Right atrium auricular region (tissue), 2 donors: ENCODE results near the gene PPP1R9B. TPM values are rescaled to one million over a fixed set of nuclear protein-coding genes. Genes with fewer than 3 reads are reported as not detected.

Experiments
- DNase-seq: peaks from one replicate; pipeline ENCODE4 v3.0.0-alpha.2; 2019; ENCODE audit warnings: low spot score
- H3K27ac ChIP-seq, 2 donors: fragments of 200-600 bp; sonication (generic); 1 replicate in 1 of 2; 2 replicates in 1 of 2; pipeline ENCODE4 v1.5.1; 2016 to 2019
- H3K27me3 ChIP-seq, 2 donors: fragments of 200-600 bp; sonication (generic); one replicate each; pipeline versions ENCODE4 v1.5.1 to v1.6.0; 2017 to 2019
- H3K36me3 ChIP-seq: fragments of 200-600 bp; sonication (generic); one replicate; pipeline ENCODE4 v1.5.1; 2016
- H3K4me1 ChIP-seq, 2 donors: fragments of 200-600 bp; sonication (generic); one replicate each; pipeline versions ENCODE4 v1.5.1 to v1.6.0; 2017 to 2019
- H3K4me3 ChIP-seq, 2 donors: fragments of 200-600 bp; sonication (generic); 1 replicate in 1 of 2; 2 replicates in 1 of 2; pipeline ENCODE4 v1.5.1; 2017 to 2019; ENCODE audit warnings: mild to moderate bottlenecking in 1 of 2, moderate library complexity in 1 of 2
- H3K9me3 ChIP-seq, 2 donors: fragments of 200-600 bp; sonication (generic); one replicate each; pipeline ENCODE4 v1.5.1; 2019
- CTCF ChIP-seq, 2 donors: fragments of 200-600 bp; sonication (generic); IDR thresholded peaks; one replicate each; pipeline ENCODE4 v1.5.1; 2019; ENCODE audit warnings: antibody characterized with exemption in 2 of 2
- total RNA-seq, 2 donors: library from RNA; depleted of rRNA; stranded (reverse); fragments of >200 nt; gene quantifications; one replicate each; pipeline ENCODE4 v1.1.0, GENCODE V29; 2016

The PPP1R9B gene
- total RNA-seq, 2 donors from 2014 or later, result 16.9 to 24.2 TPM

DNA sequence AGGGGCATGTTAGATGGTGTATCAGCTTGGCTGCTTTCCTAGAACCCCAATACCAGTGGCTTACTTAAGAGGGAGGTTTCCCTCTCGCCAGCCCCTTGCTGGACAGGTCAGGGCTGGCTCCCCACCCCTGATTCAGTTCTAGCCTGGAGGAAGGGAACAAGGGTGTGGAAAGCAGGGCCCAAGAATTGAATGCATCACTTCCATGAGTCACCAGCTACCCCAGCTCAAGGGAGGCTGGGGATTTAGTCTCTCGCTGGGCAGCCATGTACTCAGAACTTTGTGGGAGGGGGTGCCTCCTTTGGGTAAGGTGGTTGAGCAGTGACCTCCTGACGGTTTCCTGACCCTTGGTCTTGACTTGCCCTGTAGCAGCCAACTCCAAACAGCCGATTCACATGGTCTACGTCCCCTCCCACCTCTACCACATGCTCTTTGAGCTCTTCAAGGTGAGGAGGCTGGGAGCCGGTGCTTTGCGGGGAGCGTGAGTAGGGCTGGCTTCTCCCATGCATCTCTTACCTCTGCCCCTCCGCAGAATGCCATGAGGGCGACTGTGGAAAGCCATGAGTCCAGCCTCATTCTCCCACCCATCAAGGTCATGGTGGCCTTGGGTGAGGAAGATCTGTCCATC is 42.6 kb downstream of the PPP1R9B start:
- H3K27me3 ChIP-seq, result no peaks in the 10 kb centered on the region
- H3K9me3 ChIP-seq, result no peaks in the 10 kb centered on the region
- no peak for DNase-seq
- H3K27ac ChIP-seq, result peak overlapping the region; percentile 94 to 100
- no peak for TF ChIP-seq CTCF (IDR thresholded peaks at IDR 0.05)
- no peak overlapping the region for H3K4me3 ChIP-seq
- H3K4me1 ChIP-seq, result peaks cover 0 to 40% of the 10 kb centered on the region in 2 donors
- peaks cover 62% of the 10 kb centered on the region for H3K36me3 ChIP-seq

GRCh38 chr17:50106393-50107131 is 43.9 kb downstream of the PPP1R9B start:
- DNase-seq, result no peak
- H3K27ac ChIP-seq, result peak overlapping the region in 1 of 2 donors; percentile 11
- no peak for TF ChIP-seq CTCF (IDR thresholded peaks at IDR 0.05)

GRCh38 chr17:50105811-50106210 is 44.7 kb downstream of the PPP1R9B start:
- Histone ChIP-seq H3K27ac (no peak overlapping the region), H3K9me3 (no peaks in the 10 kb centered on the region), H3K4me3 (no peak overlapping the region), H3K4me1 (peaks cover 0 to 39% of the 10 kb centered on the region in 2 donors), H3K36me3 (peaks cover 65% of the 10 kb centered on the region), H3K27me3 (no peaks in the 10 kb centered on the region)
- TF ChIP-seq CTCF (IDR thresholded peaks at IDR 0.05), result no peak
- no peak for DNase-seq

More at GRCh38 chr17:50106393-50107131, 43.9 kb downstream of the PPP1R9B start:
- peaks cover 0 to 39% of the 10 kb centered on the region in 2 donors for H3K4me1 ChIP-seq
- H3K36me3 ChIP-seq, result peaks cover 62% of the 10 kb centered on the region
- no peaks in the 10 kb centered on the region for H3K27me3 ChIP-seq
- no peak overlapping the region for H3K4me3 ChIP-seq
- no peaks in the 10 kb centered on the region for H3K9me3 ChIP-seq

DNA sequence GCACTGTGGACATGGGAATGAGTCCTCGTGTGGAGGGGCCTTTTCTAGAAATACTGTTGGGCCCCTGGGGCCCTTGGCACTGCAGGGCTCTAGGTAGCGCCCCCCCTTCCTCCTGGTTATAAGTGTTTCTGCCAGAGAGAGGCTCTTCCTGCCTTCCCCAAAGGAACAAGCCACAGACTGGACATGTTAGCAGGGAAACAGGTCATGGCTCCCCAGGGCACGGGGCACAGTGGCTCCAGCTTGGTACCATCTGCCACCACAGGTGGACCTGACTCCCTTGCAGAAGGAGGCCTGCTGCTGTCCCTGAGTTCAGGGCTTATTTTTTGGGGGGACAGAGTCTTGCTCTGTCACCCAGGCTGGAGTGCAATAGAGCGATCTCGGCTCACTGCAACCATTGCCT is 46.5 kb downstream of the PPP1R9B start:
- H3K27ac ChIP-seq, result peak overlapping the region; percentile 94 to 96
- peaks cover 64% of the 10 kb centered on the region for H3K36me3 ChIP-seq
- no peak for TF ChIP-seq CTCF (IDR thresholded peaks at IDR 0.05)
- H3K27me3 ChIP-seq, result no peaks in the 10 kb centered on the region
- DNase-seq, result no peak
- no peak overlapping the region for H3K4me3 ChIP-seq
- no peaks in the 10 kb centered on the region for H3K9me3 ChIP-seq
- peaks cover 0 to 50% of the 10 kb centered on the region in 2 donors for H3K4me1 ChIP-seq

GRCh38 chr17:50103252-50103651 is 47.2 kb downstream of the PPP1R9B start:
- H3K4me1 ChIP-seq, result peaks cover 0 to 57% of the 10 kb centered on the region in 2 donors
- H3K4me3 ChIP-seq, result no peak overlapping the region
- peaks cover 64% of the 10 kb centered on the region for H3K36me3 ChIP-seq
- no peaks in the 10 kb centered on the region for H3K9me3 ChIP-seq
- TF ChIP-seq CTCF (IDR thresholded peaks at IDR 0.05), result no peak
- no peak for DNase-seq
- H3K27ac ChIP-seq, result peak overlapping the region; percentile 94 to 96
- H3K27me3 ChIP-seq, result no peaks in the 10 kb centered on the region
